CD4-positive, alpha-beta T cell treated with Interleukin-12 subunit alpha and Interleukin-12 subunit beta, for 1 hour (primary cell): ENCODE data around the gene ENDOG.
"Not testable (repeated sequence)": the region's sequence is repeated elsewhere in the genome, so short reads cannot be mapped to it uniquely, and the experiment has no call there.

Source experiments
- DNase-seq: peaks from one replicate; pipeline ENCODE4 v3.0.0-alpha.2; 2020

ENDOG gene

DNA sequence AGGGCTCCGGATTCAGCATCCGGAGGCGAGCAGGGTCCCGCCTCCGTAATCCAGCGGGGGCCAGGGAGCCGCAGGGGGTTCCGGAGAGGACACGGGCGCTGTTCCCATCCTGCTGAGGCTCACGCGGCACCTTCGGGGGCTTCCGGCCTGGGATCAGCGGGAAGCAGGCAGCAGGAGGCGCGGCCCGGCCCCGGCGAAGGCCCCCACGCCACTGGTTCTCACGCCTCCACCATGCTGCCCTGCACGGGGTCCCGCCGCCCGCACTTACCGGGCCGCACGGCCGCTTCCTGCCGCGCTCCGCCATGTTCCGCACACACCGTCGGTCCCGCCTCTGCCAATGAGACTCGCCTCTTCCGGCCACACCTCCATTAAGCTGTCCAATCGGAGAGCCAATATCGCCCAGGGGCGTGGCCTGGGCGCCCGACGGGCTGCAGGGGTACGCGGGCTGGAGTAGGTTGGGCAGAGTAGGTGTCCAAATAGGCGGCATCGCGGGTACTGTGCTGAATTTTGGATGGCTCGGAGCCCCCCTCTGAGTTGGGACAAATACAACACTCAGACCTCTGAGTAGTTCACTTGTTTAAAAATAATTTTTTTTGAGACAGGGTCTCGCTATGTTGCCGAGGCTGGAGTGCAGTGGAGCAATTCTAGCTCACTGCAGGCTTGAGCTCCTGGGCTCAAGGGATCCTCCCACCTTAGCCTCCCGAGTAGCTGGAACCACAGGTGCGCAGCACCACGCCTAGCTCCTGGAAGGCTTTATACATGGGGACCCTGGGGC lies 11.4 kb downstream of the ENDOG start, which contains the start of gene SPOUT1:
SPOUT1 (minus strand) TSS at position 318 of the 775 bp plus-strand sequence; CDS start at position 304, 14 bp downstream.
- DNase-seq: peak; percentile 96

DNA sequence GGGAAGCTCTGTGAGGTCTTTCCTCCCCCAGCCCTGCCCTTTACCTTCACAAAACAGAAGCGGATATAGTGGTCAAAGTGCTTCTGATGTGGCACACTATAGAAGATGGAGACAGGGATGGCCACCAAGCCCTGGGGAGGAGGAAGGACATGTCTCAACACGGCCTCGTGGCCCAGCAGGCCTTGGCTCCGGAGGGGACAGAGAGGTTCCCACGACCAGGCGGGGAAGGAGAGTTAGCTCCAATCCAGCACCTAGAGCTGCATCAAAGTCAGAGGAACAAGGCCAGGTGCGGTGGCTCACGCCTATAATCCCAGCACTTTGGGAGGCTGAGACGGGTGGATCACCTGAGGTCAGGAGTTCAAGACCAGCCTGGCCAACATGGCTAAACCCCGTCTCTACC lies 15.4 kb downstream of the ENDOG start:
- DNase-seq: no peak

DNA sequence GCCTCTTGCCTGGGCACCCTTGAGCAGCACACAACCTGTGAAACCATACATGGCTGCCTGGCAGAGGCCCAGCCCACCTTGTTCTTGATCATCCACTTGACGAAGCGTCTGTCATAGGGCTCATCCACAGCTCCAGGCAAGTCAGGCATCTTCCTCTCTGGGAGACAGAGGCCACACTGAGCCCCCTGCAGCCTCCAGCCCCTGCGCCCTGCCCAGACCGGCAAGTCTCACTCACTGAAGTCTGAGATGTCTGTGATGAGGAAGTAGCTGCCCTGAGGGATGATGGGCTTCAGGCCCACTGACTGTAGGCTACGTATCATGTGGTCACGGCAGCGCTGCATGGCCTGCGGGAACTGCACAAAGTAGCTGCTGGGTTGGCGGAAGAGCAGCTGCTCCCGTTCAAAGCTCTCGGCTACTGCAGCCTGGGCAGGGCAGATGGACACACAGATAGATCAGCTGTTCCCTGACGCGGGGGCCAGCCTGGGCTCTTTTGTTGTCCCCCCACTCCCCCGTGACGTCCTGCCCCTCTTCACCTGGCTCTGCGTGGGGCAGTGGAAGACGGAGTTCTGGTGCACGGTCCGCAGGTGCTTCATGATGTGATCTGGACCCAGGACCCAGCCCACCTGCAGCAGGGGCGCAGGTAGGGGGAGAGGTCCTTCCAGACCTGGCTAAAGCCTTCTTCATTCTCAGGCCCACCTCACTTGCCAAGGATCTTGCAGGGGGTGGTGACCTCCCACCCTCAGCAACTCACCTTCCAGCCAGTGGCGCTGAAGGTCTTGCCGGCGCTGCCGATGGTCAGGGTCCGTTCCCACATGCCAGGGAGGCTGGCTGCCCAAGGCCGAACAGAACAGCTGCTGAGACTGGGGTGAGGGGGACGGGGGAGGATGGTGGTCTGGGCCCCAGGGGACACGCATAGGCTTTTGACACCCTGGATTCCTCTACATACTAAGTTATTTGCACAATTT lies 17.2 kb downstream of the ENDOG start:
- no peak for DNase-seq

DNA sequence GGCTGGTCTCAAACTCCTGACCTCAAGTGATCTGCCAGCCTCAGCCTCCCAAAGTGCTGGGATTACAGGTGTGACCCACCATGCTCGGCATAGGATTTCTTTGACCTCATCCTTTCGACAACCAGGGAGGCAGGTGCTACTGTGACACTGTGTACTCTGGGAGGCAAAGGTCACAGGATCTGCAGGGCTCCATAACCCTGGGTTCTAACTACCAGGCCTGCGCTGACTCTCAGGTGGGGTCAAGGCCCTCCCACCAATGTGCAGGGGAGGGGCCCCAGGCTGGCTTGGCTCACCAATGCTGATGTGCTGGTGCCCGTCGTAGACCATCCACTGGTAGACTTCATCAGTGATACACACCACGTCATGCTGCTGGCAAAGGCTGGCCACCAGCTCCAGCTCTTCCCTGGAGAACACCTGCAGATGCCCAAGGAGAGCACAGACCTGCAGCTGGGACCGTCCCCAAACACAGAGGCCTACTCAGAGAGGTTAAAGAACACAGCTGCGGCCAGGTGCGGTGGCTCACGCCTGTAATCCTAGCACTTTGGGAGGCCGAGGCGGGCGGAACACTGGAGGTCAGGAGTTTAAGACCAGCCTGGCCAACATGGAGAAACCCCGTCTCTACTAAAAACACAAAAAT lies 18.3 kb downstream of the ENDOG start:
- no peak for DNase-seq

GRCh38 chr9:128838338-128838737 lies 20.0 kb downstream of the ENDOG start:
- no peak for DNase-seq

- no peak for DNase-seq
These were observed 22.2 kb downstream of the ENDOG start for GRCh38 chr9:128840524-128840923.

DNA sequence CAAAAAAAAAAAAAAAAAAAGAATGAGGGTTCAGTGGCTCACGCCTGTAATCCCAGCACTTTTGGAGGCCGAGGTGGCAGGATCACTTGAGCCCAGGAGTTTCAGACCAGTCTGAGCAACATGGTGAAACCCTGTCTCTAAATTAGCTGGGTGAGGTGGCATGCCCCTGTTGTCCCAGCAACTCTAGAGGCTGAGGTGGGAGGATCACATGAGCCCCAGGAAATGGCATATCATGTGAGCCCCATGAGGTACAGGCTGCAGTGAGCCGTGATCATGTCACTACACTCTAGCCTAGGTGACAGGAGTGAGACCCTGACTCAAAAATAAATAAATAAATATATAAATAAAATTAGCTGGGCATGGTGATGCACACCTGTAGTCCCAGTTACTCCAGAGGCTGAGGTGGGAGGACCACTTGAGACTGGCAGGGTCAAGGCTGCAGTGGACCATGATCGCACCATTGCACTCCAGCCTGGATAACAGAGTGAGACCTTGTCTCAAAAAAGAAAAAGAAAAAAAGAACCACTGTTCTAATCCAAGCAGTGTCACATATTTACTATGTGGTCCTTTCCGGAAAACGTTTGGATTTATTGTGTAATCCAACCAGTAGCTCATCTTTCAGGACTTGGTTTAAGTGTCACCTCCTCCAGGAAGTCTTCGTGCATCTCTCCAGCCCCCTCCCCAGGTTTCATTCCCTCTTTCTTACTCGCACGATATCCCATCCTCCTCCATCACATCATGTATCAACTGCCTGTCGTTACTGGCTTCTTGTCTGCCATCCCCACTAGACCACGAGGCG lies 23.6 kb downstream of the ENDOG start:
- DNase-seq: no peak

GRCh38 chr9:128843171-128843570 lies 24.9 kb downstream of the ENDOG start:
- not testable (repeated sequence) for DNase-seq

- no peak for DNase-seq
These were observed 27.1 kb downstream of the ENDOG start for GRCh38 chr9:128845186-128845931.

- DNase-seq: no peak
These were observed 28.4 kb downstream of the ENDOG start for GRCh38 chr9:128846680-128847030.

DNA sequence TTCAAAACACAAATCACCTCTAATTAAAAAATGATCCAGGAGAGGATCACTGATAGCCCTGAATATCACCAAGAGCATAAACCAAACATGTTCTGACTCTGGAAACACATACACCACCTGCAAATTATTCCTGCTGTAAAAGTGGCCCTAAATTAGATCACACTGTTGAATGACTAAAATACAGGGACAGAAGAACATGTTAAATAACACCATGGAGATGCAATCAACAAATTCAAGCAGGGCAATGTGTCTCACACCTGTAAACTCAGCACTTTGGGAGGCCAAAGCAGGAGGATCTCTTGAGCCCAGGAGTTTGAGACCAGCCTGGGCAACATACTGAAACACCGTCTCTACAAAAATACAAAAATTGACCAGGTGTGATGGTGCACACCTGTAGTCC lies 29.5 kb downstream of the ENDOG start:
- no peak for DNase-seq

DNA sequence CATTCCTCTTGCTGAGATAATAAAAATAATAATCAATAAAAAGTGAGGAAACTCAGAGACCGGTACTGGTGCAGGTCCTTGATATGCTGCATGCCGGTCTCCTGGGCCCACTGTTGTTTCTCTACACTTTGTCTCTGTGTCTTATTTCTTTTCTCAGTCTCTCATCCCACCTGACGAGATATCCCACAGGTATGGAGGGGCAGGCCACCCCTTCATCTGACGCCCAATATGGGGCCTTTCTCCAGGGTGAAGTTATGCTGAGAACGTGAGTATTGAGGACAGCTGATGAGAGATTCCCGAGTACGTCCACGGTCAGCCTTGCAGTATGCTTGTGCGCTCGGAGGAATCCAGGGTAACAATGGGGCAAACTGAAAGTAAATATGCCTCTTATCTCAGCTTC lies 32.7 kb downstream of the ENDOG start:
- DNase-seq: not testable (repeated sequence)

GRCh38 chr9:128851779-128852600 lies 33.7 kb downstream of the ENDOG start:
- peak; percentile 24 for DNase-seq

DNA sequence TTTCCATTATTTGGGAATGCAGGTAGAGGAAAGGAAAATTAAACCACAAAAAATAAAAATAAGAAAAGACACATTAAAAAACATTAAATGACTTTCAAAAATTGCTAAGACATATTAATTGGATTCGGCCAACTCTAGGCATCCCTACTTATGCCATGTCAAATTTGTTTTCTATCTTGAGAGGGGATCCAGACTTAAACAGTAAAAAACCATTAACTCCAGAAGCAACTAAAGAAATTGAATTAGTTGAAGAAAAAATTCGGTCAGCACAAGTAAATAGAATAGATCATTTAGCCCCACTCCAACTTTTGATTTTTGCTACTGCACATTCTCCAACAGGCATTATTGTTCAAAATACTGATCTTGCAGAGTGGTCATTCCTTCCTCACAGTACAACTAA lies 34.3 kb downstream of the ENDOG start:
- DNase-seq: not testable (repeated sequence)

DNA sequence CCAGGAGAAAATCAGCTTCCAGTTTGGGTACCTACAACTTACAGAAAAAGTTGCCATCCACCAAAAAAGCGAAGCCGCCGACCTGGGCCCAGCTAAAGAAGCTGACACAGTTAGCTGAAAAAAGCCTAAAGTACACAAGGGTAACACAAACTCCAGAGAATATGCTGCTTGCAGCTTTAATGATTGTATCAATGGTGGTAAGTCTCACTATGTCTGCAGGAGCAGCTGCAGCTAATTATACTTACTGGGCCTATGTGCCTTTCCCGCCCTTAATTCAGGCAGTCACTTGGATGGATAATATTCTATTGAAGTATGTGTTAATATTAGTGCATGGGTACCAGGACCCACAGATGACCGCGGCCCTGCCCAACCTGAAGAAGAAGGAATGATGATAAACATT lies 36.2 kb downstream of the ENDOG start:
- DNase-seq: not testable (repeated sequence)

- not testable (repeated sequence) for DNase-seq
These were observed 40.2 kb downstream of the ENDOG start for GRCh38 chr9:128858476-128858875.

GRCh38 chr9:128860937-128861336 lies 42.6 kb downstream of the ENDOG start:
- DNase-seq: no peak

- no peak for DNase-seq
These were observed 43.2 kb downstream of the ENDOG start for GRCh38 chr9:128861501-128861900.

- DNase-seq: no peak
These were observed 44.1 kb downstream of the ENDOG start for GRCh38 chr9:128862401-128862851.

GRCh38 chr9:128863647-128864046 lies 45.3 kb downstream of the ENDOG start:
- peak; percentile 85 for DNase-seq
